SK-MEL-5 (cell line): Measurements from ENCODE around the gene OR52M1. TPM values are rescaled to one million over a fixed set of nuclear protein-coding genes. Genes with fewer than 3 reads are reported as not detected.
A peak's percentile ranks its signal among the peaks of the same experiment; 100 is the strongest.
"Not testable (repeated sequence)": the region's sequence is repeated elsewhere in the genome, so short reads cannot be mapped to it uniquely, and the experiment has no call there.

Experiments used
- DNase-seq: peaks from one replicate; pipeline ENCODE4 v3.0.0-alpha.2; 2016; ENCODE audit warnings: low read depth, low spot score
- in situ Hi-C: cut with HindIII; loops from 2 replicates; pipeline ENCODE4 v1.10.0; 2016; ENCODE audit warnings: low sequenced_read_pairs, high pct_unique_total_duplicates, low pct_unique_long_range_greater_than_20kb
- polyA plus RNA-seq, 2 experiments: library from polyadenylated mRNA; depleted of rRNA; stranded (reverse); fragments of >200 nt; gene quantifications; 2 replicates each; pipeline ENCODE4 v1.2.3, GENCODE V29; 2015
- total RNA-seq: library from RNA; depleted of rRNA; stranded (reverse); fragments of >200 nt; shearing (Covaris generic); gene quantifications from 2 replicates; pipeline ENCODE4 v1.2.3, GENCODE V29; 2014; rRNA removed

Gene OR52M1, protein sequence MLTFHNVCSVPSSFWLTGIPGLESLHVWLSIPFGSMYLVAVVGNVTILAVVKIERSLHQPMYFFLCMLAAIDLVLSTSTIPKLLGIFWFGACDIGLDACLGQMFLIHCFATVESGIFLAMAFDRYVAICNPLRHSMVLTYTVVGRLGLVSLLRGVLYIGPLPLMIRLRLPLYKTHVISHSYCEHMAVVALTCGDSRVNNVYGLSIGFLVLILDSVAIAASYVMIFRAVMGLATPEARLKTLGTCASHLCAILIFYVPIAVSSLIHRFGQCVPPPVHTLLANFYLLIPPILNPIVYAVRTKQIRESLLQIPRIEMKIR
- not detected in 2 replicates for total RNA-seq
- polyA plus RNA-seq (2015; cell fraction: cytosol; rRNA removed) = not detected in 2 replicates
- polyA plus RNA-seq (2015; cell fraction: nucleus; rRNA removed) = not detected in 2 replicates

DNA sequence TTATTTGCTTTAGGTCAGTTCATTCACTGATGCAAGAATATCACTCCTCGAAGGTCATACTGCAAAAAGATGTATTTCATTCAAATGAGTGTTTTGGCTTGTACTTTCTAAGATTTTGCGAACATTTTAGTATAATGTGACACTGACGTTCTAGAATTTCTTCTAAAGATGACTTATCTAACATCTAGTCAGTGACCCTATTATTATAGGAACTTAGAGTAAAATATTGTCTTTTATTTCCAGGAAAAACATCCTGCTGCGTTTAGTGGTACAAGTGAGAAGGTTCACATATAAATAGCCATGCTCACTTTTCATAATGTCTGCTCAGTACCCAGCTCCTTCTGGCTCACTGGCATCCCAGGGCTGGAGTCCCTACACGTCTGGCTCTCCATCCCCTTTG is at the start of gene OR52M1:
Gene OR52M1, plus strand, starts transcription at position 301 of the 400 bp plus-strand sequence. Its CDS starts 0 bp downstream, at position 301.
- DNase-seq = no peak
- in situ Hi-C loops = no loop called here

DNA sequence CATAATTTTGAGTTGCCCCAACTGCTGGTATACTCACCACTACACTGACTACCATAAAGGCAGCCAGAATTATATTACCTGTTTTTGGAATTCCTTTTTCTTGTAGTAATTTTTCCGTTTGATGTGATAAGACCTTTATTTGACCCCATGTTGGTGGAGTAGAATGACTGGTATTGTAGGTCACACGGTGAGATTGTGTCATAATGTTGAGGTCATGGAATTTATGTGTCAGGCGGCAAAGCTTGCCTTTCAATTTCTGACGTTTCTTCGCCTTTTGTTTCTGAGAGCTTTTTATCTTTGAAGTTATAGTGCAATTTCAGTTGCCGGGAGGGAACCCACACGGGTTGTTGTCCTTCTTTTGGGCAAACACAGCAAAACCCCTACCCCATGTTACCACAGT is 49.5 kb upstream of the OR52M1 start:
- in situ Hi-C loops = no loop called here
- peak; percentile 25 for DNase-seq

DNA sequence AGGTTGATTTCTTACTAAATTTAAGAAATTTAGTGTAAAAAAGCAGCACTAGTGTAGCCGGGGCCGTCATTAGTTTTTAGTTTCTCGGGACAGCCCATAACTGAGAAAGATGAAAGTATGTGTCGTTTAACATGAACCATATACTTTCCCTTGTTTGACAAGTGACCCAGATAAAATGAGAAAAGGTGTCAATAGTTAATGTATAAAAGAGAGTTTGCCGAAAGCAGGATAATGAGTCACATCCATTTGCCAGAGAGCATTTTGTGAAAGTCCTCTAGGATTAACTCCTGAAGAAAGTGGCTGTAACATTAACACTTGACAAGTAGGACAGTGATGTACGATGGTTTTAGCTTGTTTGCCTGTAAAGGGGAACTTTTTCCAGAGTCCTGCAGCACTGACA is 49.0 kb upstream of the OR52M1 start:
- in situ Hi-C loops = no loop called here

DNA sequence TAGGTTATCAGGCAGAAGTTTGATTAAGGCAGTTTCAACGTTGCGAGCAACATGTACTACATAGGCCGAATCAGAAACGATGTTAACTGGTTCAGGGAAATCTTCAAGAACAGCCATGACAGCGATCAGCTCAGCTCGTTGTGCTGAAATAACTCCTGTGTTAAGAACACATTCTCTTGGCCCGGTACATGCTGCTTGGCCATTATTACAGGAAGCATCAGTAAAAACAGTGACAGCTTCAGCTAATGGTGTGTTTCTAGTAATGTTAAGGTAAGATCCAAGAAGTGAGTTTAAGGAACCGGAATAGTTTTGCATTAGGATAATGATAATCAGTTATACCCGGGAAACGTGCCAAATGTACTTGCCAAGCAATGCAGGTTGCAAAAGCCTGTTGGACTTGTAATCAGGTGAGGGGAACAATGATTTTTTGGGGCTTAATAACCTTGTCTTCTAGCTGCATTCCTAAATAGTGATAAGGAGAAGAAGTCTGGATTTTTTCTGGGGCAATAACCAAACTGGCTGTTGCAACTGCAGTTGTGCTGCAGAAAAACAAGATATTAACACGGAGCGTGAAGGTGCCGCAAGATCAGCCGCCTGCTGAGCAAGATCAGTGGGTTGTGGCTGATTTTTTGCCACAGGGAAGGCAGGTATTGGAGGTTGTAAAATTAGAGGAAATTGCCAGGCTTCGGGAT is 48.3 kb upstream of the OR52M1 start:
- in situ Hi-C loops = no loop called here
- DNase-seq = no peak

More for the DNA sequence above, 49.0 kb upstream of the OR52M1 start:
- DNase-seq = no peak

DNA sequence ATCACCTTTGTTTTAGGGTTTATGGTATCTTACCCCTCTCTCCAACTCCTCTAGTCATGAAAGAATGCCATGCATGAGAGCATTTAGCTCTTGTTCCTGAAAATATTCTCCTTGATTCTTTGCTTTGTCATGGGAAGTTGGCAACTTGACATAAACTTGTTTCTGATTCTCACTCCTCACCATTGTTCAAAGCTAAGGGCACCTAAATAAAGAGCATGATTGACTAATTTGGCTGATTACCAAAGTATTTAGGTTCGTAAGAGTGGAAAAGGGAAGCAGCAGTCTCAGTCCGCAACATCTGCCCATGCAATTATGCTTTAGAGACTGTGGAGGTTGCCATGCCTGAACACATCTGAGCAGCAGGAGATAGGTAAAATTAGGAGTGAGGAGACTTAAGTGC is 36.1 kb upstream of the OR52M1 start:
- DNase-seq = no peak
- in situ Hi-C loops = no loop called here

DNA sequence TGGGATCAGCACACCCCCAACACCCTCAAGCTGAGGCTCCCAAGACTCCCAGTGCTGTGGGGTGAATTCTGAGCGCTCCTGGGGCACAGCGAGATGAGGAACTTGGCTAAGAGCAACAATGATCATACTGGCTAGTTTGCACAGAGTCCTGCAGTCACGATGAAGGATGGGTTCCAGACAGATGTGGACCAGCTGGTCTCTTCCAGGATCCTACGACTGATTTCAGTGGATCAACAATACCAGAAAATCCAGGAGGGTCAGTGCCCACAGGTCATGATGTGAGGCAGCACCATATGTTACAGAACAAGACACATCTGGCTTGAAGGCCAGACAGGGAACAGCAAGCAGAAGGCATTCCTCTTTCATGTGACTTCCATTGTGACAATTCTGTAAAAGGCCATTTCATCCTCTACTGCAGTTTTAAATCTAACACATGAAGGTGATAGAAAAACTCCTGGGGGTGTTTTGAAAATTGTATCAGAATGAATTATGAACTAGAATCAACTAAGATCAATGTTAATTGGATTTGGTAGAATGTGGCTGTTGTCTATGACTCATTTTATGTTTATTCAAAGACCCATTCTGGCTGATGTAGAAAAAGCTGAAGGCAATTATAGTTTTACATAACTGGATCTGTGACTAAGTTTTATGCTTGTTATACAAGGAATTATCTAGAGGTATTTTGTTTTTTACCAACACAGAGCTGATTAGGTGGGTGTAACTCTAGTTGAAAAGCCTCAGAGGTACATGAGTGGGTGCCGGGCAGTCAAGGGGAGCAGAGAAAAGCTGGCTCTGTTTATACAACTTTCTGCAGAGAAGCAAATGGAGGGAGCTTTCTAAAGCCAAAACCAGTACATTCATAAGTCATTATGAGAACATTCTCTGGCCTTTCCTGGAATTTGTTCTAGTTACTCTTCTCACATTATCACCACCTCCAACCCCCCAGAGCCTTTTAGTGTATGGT is 33.4 kb upstream of the OR52M1 start:
- in situ Hi-C loops = no loop called here
- no peak for DNase-seq

DNA sequence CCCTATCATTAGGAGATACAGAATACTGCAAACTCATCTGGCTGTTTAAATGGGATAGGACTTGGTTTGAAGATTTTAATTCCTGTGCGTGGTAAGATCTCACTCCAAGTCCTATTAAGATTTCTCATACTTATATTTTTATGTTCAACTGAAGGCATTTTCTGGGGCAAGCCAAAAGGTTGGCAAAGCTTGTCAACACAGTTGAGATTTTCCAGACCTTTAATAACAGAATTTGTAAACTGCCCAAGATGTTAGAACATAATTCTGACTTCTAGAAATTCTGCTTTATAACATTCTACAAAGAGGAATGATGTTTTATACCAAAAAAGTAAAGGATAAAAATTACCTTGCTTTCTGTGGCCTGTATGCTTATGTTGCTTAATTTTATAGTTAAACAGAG is 30.8 kb upstream of the OR52M1 start:
- in situ Hi-C loops = no loop called here
- no peak for DNase-seq

DNA sequence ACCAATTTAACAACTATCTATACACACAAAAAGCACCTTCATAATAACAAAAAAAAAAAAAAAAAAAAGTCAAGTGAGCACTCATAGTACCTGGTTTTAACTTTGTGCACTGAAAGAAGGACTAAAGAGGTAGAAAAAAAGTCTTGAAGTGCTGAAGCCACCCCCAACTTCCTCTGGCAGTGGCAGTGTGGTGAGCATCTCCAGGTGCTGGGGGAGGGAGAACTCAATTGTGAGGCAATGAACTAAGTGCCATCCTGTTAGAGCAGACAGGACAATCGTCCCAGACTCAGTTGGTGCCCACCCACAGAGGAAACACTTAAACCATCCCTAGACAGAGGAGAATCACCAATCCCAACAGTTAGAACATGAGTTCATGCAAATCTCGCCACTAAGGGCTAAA is 22.7 kb upstream of the OR52M1 start:
- in situ Hi-C loops = no loop called here
- no peak for DNase-seq

DNA sequence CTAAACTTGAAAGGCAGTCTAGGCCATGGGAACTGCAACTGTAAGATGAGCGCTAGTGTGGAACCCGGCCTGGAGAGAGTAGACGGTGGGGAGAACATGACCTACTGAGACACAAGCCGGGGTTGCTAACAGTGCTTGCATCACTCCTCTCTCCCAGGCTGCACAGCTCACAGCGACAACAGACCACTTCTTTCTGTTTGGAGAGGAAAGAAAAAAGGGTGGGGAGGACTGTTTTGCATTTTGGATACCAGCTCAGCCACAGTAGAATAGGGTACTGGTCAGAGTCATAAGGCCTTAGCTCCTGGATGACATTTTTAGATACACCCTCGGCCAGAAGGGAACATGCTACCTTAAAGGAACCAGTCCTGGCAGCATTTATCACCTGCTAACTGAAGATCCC is 22.2 kb upstream of the OR52M1 start:
- in situ Hi-C loops = no loop called here

DNA sequence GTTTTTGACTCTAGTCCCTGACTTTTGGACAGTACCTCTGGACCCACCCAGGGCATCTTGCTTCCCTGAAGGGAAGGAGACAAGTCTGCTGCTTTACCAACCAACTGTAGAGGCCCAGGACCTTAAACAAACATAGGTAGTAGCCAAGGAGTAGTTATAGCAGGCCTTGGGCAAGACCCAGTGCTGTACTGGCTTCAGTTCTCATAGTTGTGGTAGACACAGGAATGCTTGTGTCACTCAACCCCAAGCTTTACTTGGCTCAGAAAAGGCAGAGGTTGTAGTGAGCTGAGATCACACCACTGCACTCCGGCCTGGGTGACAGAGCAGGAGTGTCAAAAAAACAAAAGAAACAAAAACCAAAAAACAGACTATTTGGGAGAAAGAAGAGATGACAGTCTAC is 21.3 kb upstream of the OR52M1 start:
- DNase-seq = no peak
- in situ Hi-C loops = no loop called here

More for the DNA sequence above, 22.2 kb upstream of the OR52M1 start:
- no peak for DNase-seq

DNA sequence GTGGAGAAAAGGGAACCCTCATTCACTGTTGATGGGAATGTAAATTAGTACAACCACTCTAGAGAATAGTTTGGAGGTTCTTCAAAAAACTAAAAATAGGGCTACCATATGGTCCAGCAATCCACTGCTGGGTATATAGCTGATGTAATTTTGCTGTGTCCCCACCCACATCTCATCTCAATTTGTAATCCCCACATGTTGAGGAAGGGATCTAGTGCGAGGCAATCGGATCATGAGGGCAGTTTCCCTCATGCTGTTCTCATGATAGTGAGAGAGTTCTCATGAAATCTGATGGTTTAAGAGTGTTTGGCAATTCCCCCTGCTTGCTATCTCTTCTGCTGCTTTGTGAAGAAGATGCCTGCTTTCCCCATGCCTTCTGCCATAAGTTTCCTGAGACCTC is 17.1 kb upstream of the OR52M1 start:
- no peak for DNase-seq
- in situ Hi-C loops = no loop called here

DNA sequence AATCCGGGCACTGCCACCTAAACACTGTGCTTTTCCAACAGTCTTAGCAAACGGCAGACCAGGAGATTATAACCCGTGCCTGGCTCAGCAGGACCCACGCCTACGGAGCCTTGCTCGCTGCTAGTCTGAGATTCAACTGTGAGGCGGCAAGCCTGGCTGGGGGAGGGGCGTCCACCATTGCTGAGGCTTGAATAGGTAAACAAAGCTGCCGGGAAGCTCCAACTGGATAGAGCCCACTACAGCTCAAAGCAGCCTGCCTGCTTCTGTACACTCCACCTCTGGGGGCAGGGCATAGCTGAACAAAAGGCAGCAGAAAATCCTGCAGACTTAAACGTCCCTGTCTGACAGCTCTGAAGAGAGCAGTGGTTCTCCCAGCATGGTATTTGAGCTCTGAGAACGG is 13.3 kb upstream of the OR52M1 start:
- in situ Hi-C loops, DNase-seq: not testable (repeated sequence)

DNA sequence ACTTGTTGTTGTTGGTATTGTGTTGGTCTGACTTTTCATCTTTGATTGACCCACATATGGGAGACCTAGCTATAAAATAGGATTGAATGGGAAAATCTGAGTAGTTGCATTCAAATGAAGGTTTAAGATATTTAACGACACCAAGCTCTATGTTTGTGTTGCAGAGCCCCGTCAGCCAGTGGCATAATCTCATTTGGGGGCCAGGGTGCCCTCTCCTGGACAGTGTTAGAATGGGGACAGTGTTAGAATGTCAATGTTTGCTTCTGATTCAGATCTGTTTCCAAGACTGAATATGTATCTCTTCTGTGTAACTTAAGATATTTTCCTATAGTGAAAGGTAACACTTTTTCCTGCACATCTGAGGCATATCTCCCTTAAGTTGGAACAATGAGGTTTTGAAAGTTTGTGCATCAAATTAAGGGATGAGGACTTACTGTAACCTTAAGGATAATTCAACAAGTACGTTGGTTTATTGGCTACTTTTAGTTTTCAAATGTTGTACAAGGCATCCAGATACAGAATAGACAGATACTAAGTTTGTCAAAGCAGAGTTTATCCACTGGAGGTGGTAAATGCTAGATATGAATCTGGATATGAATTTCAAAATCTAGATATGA is 5.3 kb upstream of the OR52M1 start:
- DNase-seq = peak; percentile 59
- in situ Hi-C loops = no loop called here

DNA sequence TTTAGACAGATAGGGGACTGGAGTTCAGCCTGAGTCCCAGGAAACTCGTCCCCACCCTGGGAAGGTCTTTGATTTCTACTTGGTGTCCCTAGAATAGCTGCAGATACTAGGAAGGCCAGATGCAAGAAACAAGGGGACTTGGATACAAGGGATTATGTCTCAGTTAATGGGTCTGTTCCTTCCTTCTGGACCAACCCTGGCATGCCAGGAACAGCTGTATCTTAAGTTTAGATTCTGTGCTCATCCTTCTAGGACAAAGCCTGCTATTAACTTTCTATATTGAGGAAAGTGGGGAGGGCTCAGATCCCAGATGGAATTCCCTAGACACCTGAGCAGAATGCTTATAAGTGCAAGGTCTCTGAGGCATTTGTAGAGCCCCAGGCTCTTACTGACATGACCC is 3.9 kb upstream of the OR52M1 start:
- in situ Hi-C loops = no loop called here
- DNase-seq = no peak

DNA sequence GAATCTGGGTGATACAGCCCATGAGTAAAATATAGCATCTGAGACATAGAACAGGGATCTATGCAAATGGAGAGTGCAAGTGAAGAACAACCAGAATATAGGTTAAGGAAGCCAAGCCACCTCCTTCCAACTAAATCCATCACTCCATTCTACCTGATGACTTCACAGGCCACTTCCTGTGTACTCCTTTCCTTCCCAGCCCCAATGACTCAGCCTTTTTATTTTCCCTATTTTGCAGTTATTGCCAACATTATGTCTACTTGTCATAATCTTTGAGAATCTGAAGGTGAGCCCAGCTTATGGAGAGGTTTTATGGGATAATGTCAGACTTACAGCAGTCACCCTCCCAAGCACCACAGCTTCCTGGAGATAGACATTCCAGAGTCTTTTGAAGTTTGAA is 1.4 kb upstream of the OR52M1 start:
- in situ Hi-C loops = no loop called here
- DNase-seq = no peak

DNA sequence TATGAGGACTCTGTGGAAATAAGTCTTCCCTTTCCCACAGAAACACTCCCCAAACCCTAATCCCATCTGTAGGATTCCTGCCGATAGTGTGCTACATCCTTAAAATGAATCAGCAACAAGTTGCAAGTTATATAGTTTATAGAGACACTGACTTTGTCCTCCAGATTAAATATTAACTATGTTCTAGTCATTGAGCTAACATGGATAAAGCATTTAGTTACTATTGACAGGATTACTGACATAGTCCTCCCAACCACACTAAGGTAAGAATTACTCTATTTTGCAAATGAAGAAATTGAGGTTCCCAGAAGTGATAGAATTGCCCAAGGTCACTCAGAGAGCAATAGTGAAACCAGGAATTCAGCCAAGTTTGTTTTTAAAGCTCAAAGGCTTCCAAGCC is 1.9 kb downstream of the OR52M1 start:
- DNase-seq = no peak
- in situ Hi-C loops = no loop called here

DNA sequence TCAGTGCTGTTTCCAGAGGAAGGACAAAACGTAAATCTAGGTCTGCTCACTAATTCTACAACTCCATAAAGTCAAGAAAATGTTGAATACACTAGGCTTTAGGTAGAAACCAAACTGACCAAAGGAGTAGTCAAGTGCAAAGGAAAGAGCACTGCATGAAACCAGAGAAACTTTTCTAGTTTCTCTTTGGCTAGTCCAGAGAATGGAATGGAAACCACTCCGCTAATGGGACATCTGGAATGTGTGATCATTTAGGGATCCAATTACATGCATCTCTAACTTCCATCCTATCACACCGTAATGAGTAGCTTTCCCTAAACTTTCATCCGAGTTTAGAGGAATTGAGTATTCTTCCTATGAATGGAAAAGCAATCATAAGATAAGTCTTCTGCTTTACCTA is 2.4 kb downstream of the OR52M1 start:
- in situ Hi-C loops = no loop called here
- no peak for DNase-seq
